Activated CD8-positive, alpha-beta memory T cell treated with anti-CD3 and anti-CD28 coated beads, Interleukin-2, amount 50 U/mL, for 1 hour (primary cell): ENCODE results near the gene RALY.

Experiments used
- DNase-seq: peaks from one replicate; pipeline ENCODE4 v3.0.0-alpha.2; 2020; ENCODE audit errors: extremely low read depth

RALY gene

DNA sequence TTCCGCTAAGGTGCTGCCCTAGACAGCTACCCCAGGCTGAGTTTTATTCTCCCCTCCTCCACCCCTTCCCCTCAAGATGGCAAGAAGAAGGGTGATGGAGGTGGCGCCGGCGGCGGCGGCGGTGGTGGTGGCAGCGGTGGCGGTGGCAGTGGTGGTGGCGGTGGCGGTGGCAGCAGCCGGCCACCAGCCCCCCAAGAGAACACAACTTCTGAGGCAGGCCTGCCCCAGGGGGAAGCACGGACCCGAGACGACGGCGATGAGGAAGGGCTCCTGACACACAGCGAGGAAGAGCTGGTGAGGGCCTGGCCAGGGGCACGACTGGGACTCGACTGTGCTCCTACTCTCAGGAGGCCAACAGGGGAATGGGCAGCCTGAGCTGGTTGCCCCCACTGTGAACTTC lies 83.2 kb downstream of the RALY start:
- DNase-seq = no peak

DNA sequence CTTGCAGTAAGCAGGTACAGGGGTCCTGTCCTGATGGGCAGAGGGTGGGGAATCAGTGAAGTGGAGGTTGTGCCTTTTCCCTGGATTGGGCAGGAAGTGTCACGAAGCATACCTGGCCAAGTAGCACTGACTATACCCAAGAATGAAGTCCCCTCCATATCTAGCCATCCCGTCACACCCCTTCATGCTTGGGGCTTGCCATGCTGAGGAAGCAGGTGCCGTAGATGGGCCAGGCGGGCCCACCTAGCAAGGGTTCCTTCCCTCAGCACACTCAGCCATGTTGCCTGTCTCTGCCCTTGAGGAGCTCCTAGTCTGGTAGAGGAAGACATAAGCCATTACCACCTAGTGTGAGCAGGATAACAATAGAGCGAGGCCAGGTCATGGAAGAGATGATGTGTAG lies 84.8 kb downstream of the RALY start:
- DNase-seq = no peak

DNA sequence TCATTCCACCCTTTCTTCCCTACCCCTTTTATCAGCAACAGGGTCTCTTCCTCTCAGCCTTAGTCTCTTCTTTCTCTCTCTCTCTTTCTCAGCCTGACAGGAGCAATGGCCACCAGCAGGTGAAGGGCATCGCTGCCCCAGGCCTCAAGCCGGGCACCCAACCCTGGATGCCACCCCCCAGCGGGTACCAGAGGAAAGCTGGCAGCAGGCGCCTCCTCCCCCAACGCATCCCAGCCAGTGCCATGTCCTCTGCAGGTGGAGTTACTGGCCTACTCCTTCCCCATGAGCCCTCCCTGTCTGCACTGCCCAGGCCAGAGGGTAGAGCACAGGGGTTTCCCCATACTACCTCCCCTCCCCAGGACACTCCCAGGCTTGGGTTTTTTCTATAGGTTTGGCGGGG lies 86.1 kb downstream of the RALY start:
- DNase-seq = no peak

DNA sequence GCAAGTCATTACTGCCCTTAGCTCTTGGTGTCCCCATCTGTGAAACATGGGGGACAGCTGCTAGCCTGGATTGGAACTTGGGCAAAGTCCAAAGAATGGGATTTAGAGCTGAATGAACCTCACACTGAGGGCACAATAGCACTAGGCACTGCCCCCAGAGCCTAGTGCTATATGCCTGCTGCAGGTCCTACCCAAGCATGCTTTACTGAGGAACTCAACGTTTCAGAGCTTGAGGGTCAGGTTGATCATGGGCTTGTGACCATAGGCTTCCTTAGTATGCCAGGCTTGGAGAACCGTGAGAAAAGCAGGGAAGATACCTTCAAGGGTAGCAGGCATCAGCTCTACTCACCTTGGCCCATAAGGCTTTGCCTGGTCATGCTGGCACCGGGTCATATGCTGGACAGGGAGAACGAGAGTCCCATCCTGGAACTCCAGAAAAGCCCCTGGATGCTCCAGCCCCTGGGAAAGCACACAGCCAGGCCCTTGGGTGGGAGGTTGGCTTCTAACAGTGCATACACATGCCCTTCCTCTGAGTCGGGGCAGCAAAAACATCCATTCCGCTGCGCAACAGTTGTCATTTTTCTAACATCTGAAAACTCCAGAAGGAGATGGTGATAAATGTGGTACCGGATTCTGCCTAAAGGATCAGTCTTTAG lies 88.6 kb downstream of the RALY start:
- no peak for DNase-seq

DNA sequence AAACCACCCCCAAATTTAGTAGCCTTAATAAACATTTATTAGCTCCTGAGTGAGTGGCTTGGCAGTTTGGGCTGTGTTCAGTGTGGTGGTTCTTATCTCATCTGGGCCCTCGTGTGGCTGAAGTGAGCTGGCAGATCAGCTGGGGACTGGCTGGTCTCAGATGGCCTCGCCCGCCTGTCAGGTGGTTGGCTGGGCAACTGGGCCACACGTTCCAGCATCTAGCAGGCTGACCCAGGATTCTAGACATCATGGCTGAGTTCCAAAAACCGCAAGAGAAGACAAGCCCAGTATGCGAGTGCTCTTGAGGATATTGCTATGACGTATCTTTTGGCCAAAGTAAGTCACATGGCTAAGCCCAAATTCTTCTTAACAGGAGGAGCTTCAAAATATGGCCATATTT lies 89.4 kb downstream of the RALY start:
- no peak for DNase-seq

DNA sequence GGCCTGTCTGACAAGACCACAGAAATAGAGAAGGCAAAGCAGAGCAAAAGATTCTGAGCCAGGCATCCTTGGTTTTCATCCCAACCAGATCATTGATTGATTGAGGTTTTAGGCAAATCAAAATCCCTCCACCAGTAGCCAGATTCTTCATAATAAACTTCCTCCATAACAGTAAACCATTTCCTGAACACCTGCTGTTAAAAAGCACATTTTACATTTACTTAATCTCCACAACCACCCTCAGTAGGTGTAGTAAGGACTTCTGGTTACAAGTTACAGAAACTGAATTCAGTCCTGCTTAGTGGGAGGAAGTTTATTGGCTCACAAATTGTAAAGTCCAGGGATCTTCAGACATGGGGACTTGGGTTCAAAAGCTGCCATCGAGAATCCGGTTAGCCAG lies 90.1 kb downstream of the RALY start:
- DNase-seq = no peak

DNA sequence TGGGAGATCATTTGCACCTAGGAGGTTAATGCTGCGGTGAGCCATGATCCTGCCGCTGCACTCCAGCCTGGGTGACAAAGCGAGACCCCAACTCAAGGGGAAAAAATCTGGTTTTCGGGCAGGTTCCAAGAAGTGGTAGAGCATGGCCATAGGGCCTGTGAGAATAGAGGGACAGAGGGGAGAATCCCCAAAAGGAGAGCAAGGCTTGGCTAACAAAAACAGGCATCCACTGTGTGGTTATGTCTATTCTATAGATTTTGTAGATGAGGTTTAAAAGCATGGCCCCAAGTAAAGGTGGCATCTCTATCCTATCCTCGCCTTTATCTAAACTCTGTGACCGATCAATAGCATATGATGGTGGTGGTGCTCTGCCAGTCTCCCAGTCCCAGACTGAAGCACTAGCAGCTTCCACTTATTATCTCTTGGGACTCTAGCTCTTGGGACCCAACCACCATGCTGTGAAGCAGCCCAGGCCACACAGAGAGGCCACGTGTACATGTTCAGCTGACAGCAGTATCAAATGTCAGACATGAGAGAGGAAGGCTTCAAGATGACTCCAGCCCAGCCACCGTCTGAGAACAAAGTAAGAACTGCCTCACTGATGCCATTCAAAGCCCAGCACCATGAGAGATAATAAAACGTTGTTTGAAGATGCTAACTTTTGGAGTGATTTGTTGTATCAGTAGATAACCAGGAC lies 90.7 kb downstream of the RALY start:
- no peak for DNase-seq

DNA sequence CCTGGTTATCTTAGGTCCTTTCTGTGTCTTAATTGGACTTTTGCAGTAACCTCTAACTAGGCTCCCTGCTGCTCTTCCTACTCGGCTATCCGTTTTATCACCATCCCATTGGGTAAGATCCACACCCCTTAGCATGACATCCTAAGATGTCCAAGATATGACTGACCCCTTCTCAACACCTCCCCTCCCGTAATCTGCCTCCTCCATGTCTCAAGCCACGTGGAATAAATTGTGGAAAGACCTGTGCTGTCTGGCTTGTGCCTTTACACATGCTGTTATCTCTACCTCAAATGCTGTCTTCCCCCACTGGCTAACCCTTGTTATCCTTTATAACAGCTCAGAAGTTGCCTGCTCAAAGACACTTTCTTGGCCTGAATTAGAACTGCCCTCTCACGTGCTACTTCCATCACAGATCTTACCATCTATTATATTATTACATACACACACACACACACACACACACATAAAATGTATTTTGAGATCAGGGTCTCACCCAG lies 91.9 kb downstream of the RALY start:
- DNase-seq = no peak

DNA sequence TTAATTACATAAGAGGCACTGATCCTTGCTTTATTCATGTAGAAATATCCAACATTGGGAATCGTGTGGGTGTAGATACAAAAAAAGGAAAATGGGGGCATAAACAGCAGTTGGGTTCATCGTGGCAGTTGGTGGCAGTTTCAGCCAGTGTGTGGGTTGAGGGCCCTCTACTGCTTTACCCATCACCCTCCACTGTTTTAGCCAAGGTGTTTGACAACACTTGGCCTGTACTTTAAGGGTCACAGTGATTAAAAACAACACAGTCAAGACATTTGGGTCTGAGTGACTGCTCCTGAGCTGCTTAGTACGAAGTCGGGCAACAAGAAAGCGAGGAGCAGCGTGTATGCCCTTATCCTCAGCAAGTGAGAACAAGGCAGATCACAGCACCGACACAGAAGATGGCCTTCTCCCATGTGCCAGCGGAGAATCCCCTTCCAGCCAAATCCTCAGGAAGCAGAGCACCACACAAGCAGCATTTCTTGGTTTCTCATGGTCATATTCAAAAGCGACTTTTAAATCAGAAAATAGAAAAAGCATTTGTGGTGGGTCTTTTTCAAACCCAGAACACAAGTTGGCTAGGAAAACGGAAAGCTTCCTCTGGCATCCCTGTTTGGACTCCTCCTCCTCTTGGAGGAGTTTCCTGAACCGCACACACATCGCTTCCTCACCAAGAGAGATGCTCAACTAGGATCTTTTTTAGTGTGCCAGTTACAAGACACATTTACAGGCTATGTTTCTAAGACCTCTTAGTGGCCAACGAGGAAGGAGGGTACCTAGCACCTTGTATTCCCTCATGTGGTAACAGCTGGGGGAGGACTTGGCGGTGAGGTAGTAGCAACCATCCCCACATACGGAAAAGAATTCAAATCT lies 94.8 kb downstream of the RALY start:
- DNase-seq = no peak

DNA sequence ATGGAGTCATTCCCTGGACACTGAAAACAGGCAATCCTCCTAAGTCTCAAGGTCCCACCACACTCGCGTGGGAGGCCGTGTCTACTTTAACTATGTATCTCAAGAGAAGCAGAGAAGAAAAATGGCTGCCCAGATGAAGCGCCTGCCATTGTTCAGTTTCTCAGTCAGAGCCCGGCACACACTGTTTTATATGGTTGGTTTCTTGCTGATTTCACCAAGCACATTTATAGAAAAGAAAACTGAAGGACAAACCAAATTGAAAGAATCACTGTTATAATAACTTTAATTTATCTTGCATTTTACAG lies 95.4 kb downstream of the RALY start:
- no peak for DNase-seq

DNA sequence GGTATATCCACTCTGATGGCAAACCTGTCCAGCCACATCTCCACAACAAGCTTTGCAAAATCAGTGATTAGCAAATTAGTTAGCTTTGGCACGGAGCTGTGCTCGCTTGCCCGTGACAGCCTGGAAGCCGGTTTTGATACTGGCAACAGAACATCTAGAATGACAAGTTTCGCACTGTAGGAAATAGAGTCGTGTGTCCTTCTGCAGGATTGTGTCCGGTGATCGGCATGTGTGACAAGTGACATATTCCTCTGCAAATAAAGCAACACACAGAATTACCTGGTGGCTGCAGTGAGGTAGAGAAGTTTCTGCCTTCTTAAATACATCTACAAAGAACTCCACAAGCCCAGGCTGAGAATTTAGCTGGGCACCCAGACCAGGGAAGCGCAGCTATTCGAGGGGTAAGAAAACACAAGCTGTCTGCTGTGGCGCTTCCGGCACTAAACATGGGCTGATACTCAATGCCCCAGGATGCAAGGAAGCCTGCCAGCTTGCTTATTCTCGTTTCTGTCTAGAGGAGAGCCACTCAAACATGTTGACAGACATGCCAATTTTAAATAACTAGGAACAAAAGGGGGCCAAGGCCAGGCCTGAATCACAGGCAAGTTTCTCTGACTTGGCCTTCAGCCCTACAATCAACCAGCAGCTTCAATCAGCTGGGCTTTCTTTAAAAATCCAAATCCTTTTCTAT lies 96.1 kb downstream of the RALY start:
- DNase-seq = no peak

DNA sequence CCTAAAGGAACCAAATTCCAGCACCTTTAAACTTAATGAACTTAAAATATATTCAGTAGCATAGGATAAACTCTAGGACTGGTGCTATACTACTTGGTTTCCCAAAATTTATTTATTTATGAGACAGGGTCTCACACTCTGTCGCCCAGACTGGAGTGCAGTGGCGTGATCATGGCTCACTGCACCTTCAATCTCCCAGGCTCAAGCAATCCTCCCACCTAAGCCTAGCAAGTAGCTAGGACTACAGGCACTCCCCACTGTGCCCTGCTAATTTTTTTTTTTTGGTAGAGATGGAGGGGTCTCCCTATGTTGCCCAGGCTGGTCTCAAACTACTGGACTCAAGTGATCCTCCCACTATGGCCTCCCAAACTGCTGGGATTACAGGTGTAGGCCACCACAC lies 96.9 kb downstream of the RALY start:
- no peak for DNase-seq

DNA sequence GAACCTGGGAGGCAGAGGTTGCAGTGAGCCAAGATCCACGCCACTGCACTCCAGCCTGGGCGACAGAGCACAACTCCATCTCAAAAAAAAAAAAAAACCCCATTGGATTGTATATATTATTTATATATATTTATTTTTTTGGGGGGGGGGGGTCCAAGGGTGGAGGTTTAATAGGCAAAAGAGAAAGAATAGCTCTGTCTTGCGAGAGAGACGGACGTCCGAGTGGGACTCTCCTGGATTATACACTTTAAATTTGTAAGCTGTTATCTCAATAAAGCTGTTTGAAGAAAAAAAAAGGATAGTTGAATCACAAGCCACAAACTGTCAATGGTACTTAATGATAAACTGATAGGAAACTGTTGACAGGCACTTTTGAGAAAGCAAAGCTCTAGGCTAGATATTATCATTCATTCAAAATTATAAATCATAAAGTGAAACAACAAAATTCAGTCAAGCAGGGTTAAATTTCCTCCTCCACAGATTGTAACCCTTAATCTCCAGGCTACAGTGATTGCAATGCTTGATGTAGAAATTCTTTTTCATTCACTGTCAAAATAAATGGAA lies 98.0 kb downstream of the RALY start:
- no peak for DNase-seq

DNA sequence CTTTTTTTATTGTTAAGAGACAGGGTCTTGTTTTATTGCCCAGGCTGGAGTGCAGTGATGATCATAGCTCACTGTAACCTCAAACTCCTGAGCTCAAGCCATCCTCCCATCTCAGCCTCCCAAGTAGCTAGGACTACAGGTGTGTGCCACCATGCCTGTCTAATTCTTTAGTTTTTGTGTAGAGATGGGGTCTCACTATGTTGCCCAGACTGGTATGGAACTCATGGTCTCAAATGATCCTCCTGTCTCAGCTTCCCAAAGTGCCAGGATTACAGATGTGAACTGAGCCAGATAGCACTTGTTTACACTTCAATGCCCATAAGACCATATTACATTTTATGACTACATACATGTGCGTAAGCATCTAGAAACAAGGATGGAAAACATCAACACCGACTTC lies 100.2 kb downstream of the RALY start:
- no peak for DNase-seq

DNA sequence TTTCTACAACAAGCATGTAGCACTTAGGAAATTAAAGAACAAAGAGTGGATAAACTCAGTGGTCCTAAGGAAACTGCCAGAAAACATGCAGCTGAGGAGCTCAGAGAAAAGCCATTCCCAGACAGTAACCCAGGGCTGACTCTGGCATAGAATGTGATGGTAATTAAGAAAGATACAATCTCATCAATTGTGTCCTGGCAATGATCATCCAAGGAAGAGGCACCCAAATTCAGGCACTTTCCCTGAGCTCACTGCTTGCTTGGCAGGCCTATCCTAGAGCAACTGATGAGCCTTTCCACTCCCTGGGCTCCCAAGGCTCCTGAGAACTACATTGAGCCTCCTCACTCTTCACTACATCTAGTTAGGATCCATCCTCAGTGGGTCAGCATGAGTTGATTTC lies 102.1 kb downstream of the RALY start:
- DNase-seq = no peak

DNA sequence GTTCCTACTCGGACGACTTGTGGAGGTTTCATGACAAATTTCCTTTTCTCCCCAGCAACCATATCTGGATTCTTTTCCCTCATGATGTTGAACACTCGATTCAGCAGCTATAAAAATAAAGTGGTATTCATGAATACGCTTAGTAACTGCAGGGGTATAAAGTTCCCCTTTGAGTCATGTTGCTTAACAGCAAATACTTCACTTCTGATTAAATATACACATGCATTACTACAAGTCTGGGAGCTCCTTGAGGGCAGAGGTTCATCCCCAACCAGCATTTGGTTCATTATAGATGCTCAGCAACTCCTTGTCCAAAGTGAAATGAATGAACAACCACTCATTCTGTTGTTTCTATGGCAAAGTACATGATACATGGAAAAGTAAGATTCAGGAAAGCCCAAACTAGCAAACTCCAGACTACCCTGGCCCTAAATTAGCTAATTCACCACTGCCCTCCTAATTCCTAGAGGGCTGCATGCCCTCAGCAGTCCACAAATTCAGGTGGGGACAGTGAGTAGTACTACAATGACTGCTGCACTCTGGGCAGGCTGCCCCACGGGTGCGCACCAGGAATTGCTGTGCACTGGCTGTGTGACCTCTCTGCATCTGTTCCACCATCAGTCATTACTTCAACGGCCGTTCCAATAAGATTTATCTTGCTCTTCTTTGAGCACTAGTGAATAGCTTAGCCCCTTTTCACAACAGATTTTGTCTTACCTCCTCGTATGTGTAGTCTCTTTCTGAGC lies 103.2 kb downstream of the RALY start:
- DNase-seq = no peak

DNA sequence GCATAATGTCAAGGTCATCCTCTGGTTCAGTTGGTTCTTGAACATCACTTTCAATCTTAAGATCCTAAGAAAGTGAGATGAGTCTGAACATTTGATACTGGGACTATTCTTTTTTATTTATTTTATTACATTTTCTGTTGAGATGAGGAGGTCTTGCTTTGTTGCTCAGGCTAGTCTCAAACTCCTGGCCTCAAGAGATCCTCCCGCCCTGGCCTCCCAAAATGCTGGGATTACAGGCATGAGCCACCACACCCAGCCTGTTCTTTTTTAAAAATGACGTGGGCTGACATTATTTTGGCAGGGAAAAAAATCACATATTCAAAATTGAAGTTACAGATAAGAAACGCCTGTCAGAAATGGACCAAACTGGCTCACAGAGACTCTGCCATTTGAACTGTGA lies 104.9 kb downstream of the RALY start:
- no peak for DNase-seq

DNA sequence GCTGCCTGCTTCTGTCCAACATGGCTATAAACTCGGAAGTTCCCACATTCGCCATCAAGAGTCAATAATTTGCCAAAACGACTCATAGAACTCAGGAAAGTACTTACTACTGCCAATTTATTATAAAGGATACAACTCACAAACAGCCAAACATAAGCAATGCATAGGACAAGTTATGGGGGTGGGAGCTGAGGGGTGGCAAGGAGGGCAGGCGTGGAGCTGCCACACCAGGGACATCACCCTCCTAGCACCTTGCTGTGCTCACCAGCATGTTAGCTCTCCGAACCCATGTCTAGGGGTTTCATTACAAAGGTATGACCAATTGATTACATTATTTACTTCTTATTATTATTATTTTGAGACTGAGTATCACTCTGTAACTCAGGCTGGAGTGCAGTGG lies 106.0 kb downstream of the RALY start:
- DNase-seq = no peak

DNA sequence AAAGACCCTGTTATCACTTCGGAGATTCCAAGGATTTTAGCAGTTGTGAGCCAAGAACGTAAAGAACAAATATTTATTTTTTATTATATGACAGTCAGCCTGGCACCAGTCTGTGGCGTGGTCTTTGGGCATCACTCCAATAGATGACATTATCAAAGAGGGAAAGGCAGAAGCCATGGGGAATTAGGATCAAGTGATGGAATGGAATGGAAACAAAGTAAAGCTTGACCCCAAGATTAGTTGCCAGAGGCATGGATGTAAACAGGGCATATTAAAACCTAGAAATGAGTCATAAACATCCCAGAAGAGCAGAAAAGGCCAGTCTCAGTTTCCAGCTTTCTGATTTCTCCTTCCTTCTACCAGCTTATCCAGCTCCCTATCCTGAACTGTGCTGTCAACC lies 106.9 kb downstream of the RALY start:
- DNase-seq = no peak

DNA sequence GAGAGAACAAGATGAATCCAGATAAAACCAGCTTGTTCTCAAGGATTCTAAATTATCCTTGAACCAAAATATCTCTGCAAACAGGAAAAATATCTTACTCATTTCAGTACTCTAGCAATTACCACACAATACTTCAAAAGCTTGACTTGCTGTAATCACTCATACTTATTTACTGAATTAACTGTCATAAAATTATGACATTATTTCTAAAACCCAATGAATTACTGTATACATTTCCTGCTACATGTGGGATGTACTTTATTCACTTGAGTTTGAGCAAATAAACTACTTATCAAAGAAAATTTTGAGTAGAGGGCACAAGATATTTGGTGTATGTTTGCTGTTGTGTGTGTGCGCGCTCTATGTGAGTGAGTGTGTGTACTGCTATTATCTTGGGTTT lies 108.6 kb downstream of the RALY start:
- DNase-seq = no peak

DNA sequence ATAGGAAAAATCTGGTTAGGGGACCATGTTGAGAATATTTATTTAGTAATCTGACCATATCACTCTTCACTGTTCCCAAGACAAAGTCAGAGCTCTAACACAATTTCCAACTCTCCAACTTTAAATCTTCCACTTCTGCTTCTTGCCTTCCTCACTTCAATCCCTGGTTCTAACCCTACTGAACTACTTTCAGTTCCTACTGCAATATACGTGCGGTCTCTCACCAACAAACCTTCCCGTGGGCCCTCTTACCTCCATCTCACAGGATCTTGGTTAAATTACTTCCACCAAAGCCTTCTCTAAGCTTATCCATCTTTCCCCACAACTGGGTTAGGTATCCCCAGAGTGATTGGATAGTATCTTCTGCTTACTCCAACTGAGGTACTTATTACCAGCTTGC lies 110.3 kb downstream of the RALY start:
- no peak for DNase-seq
